ENCODE data around the gene DUXB.

GRCh38 chr16:75742424-75743047, 41.3 kb upstream of the DUXB start:
- no peak for TF ChIP-seq CTCF (conservative IDR thresholded peaks at IDR 0.05; ENCODE audit: low read length)
- no peak for TF ChIP-seq EZH2phosphoT487 (IDR thresholded peaks at IDR 0.05; ENCODE audit: borderline replicate concordance, low read depth, low read length)

All from OCI-LY7 (cell line).